Kidney capillary endothelial cell (primary cell): ENCODE measurements around the gene LTO1.
A peak's percentile ranks its signal among the peaks of the same experiment; 100 is the strongest.

ENCODE experiments used
- DNase-seq: peaks from one replicate; pipeline ENCODE4 v3.0.0-alpha.2; 2018; ENCODE audit warnings: low spot score

Gene LTO1

DNA sequence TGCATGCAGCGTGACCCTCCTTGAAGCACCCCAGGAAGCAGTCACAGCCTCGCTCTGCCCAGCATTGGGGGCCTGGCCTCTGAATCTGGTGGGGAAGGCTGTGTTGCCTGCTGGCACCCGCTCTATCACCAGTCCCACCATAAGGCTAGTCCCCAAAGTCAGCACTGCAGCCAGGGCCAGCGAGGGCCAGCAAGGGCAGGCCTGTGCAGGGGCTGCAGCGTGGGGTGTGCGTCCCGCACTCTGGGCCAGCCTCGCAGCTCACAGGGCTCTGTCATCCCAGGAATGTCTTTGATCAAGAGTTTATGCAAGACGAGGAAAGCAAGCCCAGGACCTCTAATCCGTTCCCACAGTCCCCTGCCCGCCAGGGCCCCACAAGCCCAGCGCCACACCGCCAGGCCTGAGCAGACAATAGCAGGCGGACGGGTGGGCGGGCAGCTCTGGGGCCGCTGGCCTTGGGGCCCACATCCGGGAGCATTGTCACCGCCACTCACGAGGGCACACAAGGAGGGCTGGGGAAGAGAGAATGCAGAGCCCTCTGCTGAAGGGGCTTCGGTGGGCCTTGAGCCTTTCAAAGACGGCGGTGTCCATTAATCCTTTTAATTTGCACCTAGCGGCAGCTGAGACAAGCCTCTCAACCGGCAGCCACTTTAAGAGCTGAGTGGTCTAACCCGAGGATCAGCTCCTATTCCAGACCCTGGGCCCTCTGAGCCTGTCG, 17.1 kb downstream of the LTO1 start:
- DNase-seq: peak; percentile 47

DNA sequence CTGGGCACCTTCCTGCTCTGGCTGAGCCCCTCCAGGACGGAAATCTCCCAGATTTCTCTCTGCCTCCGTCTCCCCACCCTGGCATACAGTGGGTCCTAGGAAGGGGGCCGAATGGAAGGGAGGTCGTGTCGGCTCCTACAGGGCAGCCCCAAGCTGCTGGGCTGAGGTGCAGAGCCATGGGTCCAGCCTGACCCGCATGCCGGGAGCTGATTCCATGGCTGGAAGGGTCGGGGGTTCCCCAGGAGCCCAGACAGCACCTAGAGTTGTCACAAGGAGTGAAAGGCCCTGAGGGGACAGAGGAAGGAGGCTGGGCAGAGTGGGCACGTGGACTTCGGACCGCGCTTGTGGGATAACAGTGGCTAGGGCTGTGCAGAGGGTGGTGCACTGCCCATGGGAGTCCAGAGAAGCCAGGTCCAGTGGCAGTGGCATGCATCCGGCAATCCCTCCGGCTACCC, 17.7 kb downstream of the LTO1 start:
- no peak for DNase-seq

DNA sequence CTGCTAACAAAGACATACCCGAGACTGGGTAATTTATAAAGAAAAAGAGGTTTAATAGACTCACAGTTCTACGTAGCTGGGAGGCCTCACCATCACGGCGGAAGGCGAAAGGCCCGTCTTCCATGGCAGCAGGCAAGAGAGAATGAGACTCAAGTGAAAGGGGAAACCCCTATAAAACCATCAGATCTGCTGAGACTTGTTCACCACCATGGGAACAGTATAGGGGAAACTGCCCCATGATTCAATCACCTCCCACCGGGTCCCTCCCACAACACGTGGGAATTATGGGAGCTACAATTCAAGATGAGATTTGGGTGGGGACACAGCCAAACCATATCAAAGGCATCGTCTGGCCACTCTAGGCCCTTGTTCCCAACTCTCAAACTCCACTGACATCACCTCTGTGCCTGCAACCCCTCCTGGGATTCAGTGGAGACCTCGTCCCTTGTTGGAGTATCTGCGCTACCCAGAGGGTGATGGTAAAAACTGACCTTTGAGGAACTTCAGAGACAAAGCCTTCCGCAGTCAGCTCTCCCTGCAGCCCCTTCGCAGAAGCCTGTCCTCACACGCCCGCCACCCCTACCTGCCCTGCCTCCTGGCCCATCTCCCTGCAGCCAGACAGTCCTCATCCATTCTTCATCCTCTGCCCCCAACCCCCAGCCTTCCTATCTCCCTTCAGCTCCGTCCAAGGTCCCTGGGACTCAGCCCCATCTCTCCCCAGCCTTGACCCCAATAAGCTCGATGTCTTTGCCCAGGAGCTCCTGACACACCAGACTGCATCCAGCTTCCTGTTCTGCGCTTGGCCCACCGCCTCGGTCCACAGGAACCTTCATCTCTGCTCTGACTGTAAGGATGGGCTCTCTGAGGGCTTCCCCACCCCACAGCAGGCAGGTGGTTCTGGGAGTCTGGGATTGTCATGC, 18.4 kb downstream of the LTO1 start:
- DNase-seq: no peak

DNA sequence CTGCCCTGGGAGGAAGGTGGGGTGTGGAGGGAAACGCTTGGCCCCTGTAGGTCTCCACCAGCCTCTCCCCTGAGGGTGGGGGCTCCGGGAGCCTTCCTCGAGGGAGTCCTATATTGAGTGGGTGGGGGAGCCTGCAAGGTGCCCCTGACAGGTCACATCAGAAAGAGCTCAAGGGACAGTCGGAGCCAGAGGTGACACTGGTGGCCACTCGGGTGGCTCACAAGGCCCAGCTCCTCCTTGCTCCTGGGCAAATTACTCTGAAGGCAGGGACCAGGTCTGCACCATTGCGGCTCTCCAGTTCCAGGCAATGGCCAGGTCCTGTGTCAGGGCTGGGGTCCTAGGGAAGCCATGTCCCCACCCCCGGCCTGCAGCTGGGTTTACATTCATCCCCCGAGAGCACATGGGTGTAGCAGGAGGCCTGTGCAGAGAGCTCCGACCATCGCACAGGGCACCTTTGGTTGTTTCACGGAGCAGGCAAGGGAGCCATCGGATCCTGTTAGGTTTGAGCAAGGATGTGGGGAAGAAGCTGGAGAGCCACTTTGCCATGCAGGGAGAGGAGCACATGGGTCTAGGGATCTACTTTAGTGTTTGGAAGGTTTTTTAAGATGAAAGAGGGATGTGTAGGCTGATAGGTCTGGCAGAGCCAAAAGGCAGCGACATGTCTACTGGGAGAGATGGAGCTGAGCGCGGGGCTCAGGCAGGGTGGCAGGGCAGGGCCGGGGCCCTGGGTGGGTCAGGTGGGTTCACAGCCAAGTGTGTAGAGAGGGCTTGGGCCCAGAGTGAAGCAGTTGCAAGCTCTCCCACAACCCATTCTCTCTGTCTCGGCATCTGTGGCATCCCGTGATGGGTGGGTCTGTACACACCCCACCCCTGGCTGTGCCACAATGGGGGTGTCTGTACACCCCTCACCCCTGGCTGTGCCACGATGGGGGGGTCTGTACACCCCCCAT, 19.4 kb downstream of the LTO1 start:
- DNase-seq: peak; percentile 33

DNA sequence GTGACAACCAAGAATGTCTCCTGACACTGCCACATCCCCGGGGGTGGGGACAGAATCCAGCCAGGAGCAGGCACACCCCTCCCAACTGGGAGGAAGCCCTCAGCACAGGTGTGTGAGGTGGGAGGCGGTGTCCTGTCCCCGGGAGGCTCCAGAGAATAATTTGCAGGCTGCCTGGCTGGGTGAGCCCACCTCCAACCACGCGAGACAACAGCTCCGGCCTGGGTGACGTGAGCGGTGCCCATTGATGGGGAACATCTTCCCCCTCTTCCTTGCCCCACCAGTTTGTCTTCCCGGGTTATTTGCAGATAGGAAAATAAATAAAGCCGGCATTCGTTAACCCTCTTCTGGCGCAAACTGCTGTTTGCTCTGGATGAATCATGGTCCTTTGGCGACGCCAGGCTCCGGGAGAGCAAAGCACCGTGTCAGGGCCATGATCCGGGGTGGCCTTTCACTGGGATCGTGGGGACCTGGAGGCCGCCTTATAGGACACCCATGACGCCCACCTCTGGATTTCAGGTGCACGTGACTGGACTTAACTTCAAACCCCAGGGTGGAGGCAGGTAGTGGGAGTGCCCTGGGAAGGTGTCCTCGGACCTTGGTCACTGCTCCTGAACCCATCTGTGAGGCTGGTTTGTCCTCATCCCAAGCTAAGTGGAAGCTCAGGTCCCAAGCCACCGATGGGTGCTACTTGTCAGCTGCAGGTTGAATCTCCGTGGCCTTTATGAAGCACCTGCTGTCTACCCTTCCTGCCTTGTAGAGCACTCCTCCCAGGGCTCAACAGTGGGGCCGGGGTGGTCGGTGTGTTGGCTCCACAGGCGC, 20.3 kb downstream of the LTO1 start:
- peak; percentile 42 for DNase-seq

DNA sequence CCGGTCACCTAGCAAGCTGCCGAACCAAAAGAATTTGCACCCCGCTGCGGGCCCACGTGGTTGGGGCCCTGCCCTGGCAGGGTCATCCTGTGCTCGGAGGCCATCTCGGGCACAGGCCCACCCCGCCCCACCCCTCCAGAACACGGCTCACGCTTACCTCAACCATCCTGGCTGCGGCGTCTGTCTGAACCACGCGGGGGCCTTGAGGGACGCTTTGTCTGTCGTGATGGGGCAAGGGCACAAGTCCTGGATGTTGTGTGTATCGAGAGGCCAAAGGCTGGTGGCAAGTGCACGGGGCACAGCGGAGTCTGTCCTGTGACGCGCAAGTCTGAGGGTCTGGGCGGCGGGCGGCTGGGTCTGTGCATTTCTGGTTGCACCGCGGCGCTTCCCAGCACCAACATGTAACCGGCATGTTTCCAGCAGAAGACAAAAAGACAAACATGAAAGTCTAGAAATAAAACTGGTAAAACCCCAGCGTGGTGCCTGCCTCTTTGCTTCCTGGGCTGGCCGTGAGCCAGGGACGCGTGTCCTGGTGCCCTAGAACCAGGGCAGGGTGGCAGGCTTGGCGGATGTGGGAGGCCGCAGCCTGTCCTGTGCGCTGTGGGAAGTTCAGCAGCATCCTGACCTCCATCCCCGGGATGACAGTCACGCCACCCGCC, 21.0 kb downstream of the LTO1 start:
- DNase-seq: peak; percentile 30

DNA sequence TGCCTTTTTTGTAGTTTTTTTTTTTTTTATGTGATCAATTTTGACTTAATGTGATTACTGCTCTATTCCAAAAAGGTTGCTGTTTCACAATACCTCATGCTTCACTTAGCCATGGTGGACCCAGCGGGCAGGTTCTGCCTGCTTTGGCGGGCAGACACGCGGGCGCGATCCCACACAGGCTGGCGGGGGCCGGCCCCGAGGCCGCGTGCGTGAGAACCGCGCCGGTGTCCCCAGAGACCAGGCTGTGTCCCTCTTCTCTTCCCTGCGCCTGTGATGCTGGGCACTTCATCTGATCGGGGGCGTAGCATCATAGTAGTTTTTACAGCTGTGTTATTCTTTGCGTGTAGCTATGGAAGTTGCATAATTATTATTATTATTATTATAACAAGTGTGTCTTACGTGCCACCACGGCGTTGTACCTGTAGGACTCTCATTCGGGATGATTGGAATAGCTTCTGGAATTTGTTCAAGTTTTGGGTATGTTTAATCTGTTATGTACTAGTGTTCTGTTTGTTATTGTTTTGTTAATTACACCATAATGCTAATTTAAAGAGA, 21.7 kb downstream of the LTO1 start:
- no peak for DNase-seq

DNA sequence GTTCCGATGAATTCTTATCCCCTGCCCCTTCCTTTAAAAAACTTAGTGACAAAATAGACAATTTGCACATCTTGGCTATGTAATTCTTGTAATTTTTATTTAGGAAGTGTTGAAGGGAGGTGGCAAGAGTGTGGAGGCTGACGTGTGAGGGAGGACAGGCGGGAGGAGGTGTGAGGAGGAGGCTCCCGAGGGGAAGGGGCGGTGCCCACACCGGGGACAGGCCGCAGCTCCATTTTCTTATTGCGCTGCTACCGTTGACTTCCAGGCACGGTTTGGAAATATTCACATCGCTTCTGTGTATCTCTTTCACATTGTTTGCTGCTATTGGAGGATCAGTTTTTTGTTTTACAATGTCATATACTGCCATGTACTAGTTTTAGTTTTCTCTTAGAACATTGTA, 22.2 kb downstream of the LTO1 start:
- no peak for DNase-seq

DNA sequence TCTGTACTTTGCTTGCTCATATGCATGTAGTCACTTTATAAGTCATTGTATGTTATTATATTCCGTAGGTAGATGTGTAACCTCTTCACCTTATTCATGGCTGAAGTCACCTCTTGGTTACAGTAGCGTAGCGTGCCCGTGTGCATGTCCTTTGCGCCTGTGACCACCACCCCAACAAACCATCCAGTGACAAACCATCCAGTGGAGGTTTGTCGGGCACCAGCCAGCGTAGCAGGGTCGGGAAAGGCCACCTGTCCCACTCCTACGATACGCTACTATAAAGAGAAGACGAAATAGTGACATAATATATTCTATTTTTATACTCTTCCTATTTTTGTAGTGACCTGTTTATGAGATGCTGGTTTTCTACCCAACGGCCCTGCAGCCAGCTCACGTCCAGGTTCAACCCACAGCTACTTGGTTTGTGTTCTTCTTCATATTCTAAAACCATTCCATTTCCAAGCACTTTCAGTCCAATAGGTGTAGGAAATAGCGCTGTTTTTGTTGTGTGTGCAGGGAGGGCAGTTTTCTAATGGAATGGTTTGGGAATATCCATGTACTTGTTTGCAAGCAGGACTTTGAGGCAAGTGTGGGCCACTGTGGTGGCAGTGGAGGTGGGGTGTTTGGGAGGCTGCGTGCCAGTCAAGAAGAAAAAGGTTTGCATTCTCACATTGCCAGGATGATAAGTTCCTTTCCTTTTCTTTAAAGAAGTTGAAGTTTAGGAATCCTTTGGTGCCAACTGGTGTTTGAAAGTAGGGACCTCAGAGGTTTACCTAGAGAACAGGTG, 23.1 kb downstream of the LTO1 start:
- peak; percentile 6 for DNase-seq

DNA sequence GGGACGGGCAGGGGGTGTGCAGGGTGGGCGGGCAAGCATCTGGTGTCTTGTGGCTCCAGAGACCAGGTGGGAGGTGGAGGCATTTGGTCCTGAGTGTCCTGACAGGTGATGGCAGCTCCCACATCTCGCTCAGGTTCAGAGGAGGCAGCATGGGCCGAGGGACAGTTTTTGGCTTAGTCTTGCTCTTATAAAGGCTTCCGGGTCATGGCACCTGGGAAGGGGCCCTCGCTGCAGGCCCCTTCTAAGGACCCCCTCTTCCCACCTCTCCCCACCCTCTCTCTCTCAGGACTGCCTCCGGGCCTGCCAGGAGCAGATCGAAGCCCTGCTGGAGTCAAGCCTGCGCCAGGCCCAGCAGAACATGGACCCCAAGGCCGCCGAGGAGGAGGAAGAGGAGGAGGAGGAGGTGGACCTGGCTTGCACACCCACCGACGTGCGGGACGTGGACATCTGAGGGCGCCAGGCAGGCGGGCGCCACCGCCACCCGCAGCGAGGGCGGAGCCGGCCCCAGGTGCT, 24.3 kb downstream of the LTO1 start:
- DNase-seq: no peak

DNA sequence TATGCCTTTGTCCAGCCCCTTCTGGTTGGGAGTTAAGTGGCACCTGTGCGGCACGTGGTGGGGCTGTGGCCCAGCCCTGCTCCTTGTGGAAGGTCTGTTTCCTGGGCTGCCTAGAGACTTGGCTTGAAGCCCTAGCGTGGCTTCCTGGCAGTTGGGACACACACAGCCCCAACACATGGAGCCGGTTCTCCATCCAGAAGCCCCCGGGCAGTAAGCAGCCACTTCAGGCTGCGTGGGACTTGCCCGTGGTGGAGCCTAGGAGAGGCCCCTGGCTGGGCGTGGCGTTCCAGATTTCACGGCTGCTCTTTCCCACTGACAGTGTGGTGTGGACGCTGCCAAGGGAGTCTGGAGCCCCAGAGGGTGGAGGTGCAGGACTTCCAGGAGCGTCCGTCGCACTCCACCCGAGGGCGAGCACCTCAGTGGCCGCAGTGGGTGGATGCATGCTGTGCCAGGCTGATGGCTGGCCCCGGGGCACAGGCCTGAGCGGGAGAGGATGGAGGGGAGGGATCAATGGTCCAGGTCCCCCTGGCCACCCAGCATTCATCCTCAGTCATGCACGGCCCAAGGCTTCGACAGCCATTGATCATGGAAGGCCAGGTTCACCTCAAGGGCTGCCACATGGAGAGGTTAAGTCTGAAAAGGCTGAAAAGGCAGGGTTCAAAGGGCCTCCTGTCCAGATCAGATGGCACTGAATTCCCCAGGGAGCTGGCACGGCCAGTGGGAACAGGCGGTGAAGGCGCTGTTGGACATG, 24.9 kb downstream of the LTO1 start:
- peak; percentile 20 for DNase-seq

DNA sequence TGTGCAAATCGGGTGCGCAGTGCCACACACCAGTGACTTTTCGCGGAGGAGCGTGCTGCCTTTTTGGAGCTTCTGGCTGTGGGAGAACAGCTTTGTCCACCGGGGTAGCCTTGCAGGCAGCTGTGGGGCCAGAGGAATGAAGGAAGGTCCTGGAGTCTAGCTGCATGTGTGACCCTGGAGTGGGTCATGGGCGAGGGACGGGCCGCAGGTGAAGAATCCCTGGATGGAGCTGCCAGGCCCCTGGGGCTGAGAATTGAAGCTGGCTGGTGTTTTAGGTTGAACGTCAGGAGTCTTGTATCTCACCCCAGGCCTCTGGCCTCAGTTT, 25.6 kb downstream of the LTO1 start:
- peak; percentile 3 for DNase-seq

DNA sequence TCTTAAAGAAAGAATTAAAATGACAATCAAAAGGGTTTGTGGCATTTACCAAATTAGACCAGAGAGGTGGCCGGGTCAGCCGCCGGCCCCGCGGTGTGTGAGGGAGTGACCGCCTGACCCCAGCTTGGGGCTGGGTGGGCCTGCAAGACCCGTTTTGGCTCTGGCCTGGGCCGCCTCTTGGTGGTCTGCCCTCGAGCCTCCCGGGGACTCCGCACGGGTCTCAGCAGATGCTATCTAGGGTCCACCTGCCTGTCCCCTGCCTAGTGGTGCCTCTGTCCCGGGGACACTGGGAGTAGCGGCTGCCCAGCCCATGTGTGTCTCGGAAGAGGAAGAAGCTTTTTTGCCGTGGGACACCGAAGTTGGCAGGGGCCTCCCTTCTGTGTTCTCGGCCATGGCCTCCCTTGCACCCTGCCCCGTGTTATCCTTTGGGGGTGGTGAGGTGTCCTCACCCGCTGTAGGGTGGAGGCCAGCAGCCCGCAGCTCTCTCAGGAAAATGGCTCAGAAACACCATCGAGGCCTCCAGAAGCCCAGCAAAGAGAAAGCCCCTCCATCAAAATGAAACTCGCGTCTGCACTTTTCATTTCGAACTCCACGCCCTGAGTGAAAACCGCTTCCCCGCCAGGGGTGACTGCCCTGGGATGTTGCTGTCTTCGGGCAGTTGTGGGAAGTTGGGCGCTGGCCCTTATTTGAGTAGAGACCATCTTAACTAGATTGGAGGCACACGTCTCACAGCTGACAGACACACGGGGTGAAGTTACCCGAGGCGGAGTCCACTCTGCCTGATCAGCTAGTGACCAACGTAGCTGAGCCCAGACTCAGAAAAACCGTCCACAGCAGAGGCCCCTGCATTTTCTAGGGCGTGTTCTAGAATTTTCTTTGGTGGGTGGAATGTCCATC, 26.2 kb downstream of the LTO1 start:
- peak; percentile 6 for DNase-seq

DNA sequence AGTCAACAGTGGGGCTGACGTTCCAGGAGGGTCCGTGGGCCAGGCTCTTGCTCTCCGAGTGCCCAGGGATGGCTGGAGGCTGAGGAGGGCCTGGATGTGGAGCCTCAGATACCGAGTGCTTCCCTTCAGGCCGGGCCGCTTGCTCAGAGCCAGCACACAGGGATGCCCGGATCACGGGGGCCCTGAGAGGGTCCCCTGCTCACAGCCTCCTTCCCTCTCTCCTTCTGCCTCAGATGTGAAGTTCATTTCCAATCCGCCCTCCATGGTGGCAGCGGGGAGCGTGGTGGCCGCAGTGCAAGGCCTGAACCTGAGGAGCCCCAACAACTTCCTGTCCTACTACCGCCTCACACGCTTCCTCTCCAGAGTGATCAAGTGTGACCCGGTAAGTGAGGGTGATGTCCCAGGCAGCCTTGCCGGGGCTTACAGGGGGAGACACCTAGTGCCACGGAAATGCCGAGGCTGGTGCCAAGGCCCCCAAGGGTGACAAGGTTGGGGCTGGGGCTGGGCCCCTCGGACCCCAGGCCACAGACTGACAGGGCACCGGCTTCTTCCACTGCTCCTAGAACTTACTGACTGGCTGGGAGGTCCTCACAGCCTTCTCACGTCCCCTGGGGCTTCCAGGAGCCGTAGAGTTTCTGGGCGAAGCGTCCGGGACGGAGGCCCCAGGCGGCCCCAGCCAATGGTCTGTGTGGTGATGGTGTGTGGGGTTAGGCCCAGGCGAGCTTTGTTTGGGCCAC, 27.2 kb downstream of the LTO1 start:
- peak; percentile 7 for DNase-seq

DNA sequence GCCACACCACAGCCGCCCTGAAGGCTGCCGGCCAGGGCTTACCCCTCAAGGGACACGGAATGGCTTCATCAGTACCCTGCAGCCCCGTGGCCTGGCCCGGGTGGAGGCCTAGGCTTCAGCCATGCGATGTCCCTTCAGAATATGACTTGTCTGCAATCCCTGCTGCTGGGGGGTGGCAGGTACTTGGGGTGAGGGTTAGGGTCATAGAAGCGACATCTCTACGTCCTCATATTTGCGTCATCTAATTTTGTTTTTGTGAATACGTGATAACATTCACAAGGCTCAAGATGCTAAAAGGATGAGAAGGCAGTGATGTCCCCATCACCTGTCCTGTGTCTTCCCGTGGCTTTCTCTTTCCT, 27.8 kb downstream of the LTO1 start:
- DNase-seq: peak; percentile 24

DNA sequence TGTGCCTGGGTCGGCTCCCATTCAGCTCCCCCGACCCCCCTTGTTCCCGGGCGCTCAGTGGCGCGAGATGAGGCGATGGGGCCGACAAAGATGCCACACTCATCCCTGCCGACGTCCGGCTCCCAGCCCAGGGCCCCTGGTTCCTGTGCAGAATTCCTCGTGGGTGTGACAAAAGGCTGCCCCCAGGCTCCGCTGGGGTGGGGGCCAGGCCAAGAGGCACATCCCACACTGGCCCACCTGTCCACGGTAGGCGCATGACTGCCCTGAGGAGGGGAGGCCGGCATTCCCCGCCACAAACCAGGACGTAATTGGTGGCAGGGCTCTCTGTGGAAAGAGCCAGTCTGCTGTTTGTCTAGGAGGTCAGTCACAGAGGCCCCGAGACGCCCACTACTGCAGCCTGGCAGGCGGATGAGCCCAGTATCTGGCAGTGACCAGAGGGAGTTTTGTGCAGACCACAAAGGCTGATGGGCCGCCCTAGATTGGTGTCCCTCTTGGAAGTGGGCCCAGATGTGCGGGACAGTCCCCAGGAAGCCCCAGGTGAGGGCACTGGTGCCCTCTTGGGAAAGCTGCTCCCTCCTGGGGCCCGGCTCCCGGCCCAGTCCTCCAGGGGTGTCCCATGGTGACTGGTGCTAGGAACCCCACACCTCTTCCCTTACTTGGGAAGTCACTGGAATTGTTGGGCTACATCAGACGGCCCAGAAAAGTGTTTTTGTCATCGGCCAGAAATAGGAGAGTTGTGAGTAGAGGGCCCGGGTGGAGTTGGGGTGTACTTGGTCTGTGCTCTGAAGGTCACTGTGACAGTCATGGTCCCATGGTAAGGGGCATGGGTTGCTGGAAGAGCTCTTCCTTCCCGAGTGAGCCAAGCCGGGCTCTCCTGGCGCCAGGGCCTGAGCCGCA, 28.4 kb downstream of the LTO1 start:
- DNase-seq: peak; percentile 14
